ENCODE data around the gene DGLUCY. TPM values are rescaled to one million over a fixed set of nuclear protein-coding genes. Genes with fewer than 3 reads are reported as not detected.

DGLUCY gene
- total RNA-seq, 1 donor from 2014 or later = 20.0 TPM

DNA sequence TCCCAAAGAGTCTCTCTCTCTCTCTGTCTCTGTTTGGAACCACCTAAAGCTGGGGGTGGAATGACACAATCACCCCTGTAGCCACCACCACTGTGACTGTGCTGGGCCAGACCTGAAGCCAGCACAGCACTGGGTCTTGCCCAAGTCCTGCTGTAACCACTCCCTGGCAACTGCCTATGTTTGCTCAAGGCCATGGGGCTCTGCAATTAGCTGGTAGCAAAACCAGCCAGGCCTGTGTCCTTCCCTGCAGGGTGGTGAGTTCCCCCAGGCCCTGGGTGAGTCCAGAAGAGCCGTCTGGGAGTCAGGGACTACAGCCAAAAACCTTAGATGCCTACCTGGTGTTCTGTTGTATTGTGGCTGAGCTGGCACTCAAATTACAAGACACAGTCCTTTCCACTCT, 50.8 kb downstream of the DGLUCY start:
- no peak overlapping the region for H3K4me3 Mint-ChIP-seq (ENCODE audit: unreplicated experiment)

DNA sequence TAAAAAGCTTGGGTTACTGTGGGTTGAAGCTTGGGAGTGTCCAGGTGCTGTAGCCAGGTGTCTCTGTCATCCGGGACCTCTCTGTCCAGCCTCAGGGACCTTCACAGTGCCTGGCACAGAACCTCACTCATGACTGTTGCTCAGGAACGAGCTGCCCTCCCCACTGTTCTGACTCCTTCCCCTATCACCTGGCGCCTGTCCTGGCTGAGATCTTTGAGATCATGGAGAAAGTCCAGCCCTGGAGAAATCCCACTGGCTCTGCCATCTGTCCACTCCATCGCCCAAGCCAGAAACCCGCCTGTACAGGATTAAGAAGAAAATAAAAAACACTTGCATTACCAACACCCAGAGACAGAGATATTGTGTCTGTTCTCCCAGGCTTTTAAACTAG, 53.5 kb downstream of the DGLUCY start:
- no peaks in the 10 kb centered on the region for H3K36me3 ChIP-seq (ENCODE audit: insufficient read depth, low read length)
- H3K4me3 ChIP-seq (ENCODE audit: insufficient read depth, low read depth, low read length) = no peak overlapping the region
- no peak for FAIRE-seq
- no peak overlapping the region for H3K27ac Mint-ChIP-seq (ENCODE audit: unreplicated experiment)
- no peaks in the 10 kb centered on the region for H3K4me1 Mint-ChIP-seq (ENCODE audit: low read depth, unreplicated experiment)
- H3K27ac ChIP-seq (ENCODE audit: low read depth, low read length) = no peak overlapping the region
- no peaks in the 10 kb centered on the region for H4K20me1 ChIP-seq (ENCODE audit: insufficient read depth, low read length)
- no peak overlapping the region for H3K4me3 Mint-ChIP-seq (ENCODE audit: unreplicated experiment)
- H3K79me2 ChIP-seq (ENCODE audit: insufficient read depth, low read length) = no peaks in the 10 kb centered on the region
- peaks cover 12% of the 10 kb centered on the region for H3K36me3 Mint-ChIP-seq (ENCODE audit: low read depth, unreplicated experiment)
- H3K27me3 Mint-ChIP-seq (ENCODE audit: low read depth, unreplicated experiment) = no peaks in the 10 kb centered on the region
- H3K4me1 ChIP-seq (ENCODE audit: insufficient read depth, low read length) = no peaks in the 10 kb centered on the region
- peaks cover 10% of the 10 kb centered on the region for H3K27me3 ChIP-seq (ENCODE audit: insufficient read depth, low read length)
- H3K9ac ChIP-seq (ENCODE audit: low read length) = no peak overlapping the region
- no peak overlapping the region for H2AFZ ChIP-seq (ENCODE audit: low read depth, low read length)
- H3K9me3 Mint-ChIP-seq (ENCODE audit: unreplicated experiment) = no peaks in the 10 kb centered on the region
- DNase-seq (ENCODE audit: low read depth) = no peak
- no peak overlapping the region for H3K4me2 ChIP-seq (ENCODE audit: low read length)
- no peaks in the 10 kb centered on the region for H3K9me3 ChIP-seq (ENCODE audit: insufficient read depth, low read depth, low read length)
- TF ChIP-seq, protein P1, sequence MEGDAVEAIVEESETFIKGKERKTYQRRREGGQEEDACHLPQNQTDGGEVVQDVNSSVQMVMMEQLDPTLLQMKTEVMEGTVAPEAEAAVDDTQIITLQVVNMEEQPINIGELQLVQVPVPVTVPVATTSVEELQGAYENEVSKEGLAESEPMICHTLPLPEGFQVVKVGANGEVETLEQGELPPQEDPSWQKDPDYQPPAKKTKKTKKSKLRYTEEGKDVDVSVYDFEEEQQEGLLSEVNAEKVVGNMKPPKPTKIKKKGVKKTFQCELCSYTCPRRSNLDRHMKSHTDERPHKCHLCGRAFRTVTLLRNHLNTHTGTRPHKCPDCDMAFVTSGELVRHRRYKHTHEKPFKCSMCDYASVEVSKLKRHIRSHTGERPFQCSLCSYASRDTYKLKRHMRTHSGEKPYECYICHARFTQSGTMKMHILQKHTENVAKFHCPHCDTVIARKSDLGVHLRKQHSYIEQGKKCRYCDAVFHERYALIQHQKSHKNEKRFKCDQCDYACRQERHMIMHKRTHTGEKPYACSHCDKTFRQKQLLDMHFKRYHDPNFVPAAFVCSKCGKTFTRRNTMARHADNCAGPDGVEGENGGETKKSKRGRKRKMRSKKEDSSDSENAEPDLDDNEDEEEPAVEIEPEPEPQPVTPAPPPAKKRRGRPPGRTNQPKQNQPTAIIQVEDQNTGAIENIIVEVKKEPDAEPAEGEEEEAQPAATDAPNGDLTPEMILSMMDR (IDR thresholded peaks at IDR 0.05; ENCODE audit: insufficient read depth, low read depth, low read length) = no peak
- TF ChIP-seq EZH2 (IDR thresholded peaks at IDR 0.05; ENCODE audit: insufficient read depth, low read length) = no peak

More for the DNA sequence above, 50.8 kb downstream of the DGLUCY start:
- Histone ChIP-seq H3K4me3 (ENCODE audit: insufficient read depth, low read depth, low read length) (no peak overlapping the region), H2AFZ (ENCODE audit: low read depth, low read length) (no peak overlapping the region), H3K9me3 (ENCODE audit: insufficient read depth, low read depth, low read length) (no peaks in the 10 kb centered on the region), H3K79me2 (ENCODE audit: insufficient read depth, low read length) (no peaks in the 10 kb centered on the region), H3K27me3 (ENCODE audit: insufficient read depth, low read length) (peaks cover 18% of the 10 kb centered on the region), H3K36me3 (ENCODE audit: insufficient read depth, low read length) (no peaks in the 10 kb centered on the region), H3K4me1 (ENCODE audit: insufficient read depth, low read length) (no peaks in the 10 kb centered on the region), H3K9ac (ENCODE audit: low read length) (no peak overlapping the region), H3K27ac (ENCODE audit: low read depth, low read length) (no peak overlapping the region), H3K4me2 (ENCODE audit: low read length) (no peak overlapping the region), H4K20me1 (ENCODE audit: insufficient read depth, low read length) (no peaks in the 10 kb centered on the region)
- no peaks in the 10 kb centered on the region for H3K4me1 Mint-ChIP-seq (ENCODE audit: low read depth, unreplicated experiment)
- peaks cover 22% of the 10 kb centered on the region for H3K36me3 Mint-ChIP-seq (ENCODE audit: low read depth, unreplicated experiment)
- FAIRE-seq = no peak
- H3K27me3 Mint-ChIP-seq (ENCODE audit: low read depth, unreplicated experiment) = no peaks in the 10 kb centered on the region
- no peak for TF ChIP-seq EZH2 (IDR thresholded peaks at IDR 0.05; ENCODE audit: insufficient read depth, low read length)
- TF ChIP-seq, protein P1 (IDR thresholded peaks at IDR 0.05; ENCODE audit: insufficient read depth, low read depth, low read length) = no peak
- H3K9me3 Mint-ChIP-seq (ENCODE audit: unreplicated experiment) = no peaks in the 10 kb centered on the region
- DNase-seq (ENCODE audit: low read depth) = no peak
- H3K27ac Mint-ChIP-seq (ENCODE audit: unreplicated experiment) = no peak overlapping the region

DNA sequence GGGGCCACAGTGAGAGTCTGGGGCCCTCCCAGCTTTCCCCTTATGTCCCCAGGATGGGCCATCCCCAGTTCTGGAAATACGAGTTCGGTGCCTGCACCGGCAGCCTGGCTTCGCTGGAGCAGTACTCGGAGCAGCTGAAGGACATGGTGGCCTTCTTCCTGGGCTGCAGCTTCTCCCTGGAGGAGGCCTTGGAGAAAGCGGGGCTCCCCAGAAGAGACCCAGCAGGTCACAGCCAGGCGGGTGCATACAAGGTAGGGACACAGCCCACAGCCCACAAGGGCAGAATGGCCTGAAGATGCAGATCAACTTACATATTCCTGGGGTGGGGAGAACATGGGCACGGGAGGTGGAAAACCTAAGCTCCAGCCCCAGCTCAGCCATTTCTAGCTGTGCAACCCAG, 56.1 kb downstream of the DGLUCY start:
- H3K27ac Mint-ChIP-seq (ENCODE audit: unreplicated experiment) = no peak overlapping the region
- no peak overlapping the region for H3K9ac ChIP-seq (ENCODE audit: low read length)
- H3K79me2 ChIP-seq (ENCODE audit: insufficient read depth, low read length) = no peaks in the 10 kb centered on the region
- no peaks in the 10 kb centered on the region for H3K4me1 ChIP-seq (ENCODE audit: insufficient read depth, low read length)
- no peak overlapping the region for H3K4me2 ChIP-seq (ENCODE audit: low read length)
- H3K27me3 Mint-ChIP-seq (ENCODE audit: low read depth, unreplicated experiment) = no peaks in the 10 kb centered on the region
- H3K27me3 ChIP-seq (ENCODE audit: insufficient read depth, low read length) = peaks cover 10% of the 10 kb centered on the region
- FAIRE-seq (no peak), DNase-seq (ENCODE audit: low read depth) (no peak)
- peaks cover 13% of the 10 kb centered on the region for H3K36me3 Mint-ChIP-seq (ENCODE audit: low read depth, unreplicated experiment)
- no peaks in the 10 kb centered on the region for H4K20me1 ChIP-seq (ENCODE audit: insufficient read depth, low read length)
- no peak overlapping the region for H3K27ac ChIP-seq (ENCODE audit: low read depth, low read length)
- H3K9me3 ChIP-seq (ENCODE audit: insufficient read depth, low read depth, low read length) = no peaks in the 10 kb centered on the region
- no peak overlapping the region for H2AFZ ChIP-seq (ENCODE audit: low read depth, low read length)
- TF ChIP-seq, protein P1 (IDR thresholded peaks at IDR 0.05; ENCODE audit: insufficient read depth, low read depth, low read length) = no peak
- TF ChIP-seq EZH2 (IDR thresholded peaks at IDR 0.05; ENCODE audit: insufficient read depth, low read length) = no peak
- no peaks in the 10 kb centered on the region for H3K4me1 Mint-ChIP-seq (ENCODE audit: low read depth, unreplicated experiment)
- H3K9me3 Mint-ChIP-seq (ENCODE audit: unreplicated experiment) = no peaks in the 10 kb centered on the region
- no peaks in the 10 kb centered on the region for H3K36me3 ChIP-seq (ENCODE audit: insufficient read depth, low read length)
- no peak overlapping the region for H3K4me3 ChIP-seq (ENCODE audit: insufficient read depth, low read depth, low read length)
- no peak overlapping the region for H3K4me3 Mint-ChIP-seq (ENCODE audit: unreplicated experiment)
